Neural cell (in vitro differentiated cells): Measurements from ENCODE around the gene SLC37A2. TPM values are rescaled to one million over a fixed set of nuclear protein-coding genes. Genes with fewer than 3 reads are reported as not detected.

Source experiments
- H2AFZ ChIP-seq: fragments of 200-600, 300-800 bp; sonication (generic), shearing (Covaris generic); 2 replicates; pipeline ENCODE4 v1.6.0; 2014; ENCODE audit warnings: low read depth, mild to moderate bottlenecking, antibody characterized with exemption, low read length, moderate library complexity
- H3F3A ChIP-seq: fragments of 200-600 bp; shearing (Covaris generic); 2 replicates; pipeline ENCODE4 v1.6.1; 2016; ENCODE audit warnings: mild to moderate bottlenecking, moderate library complexity, mixed read lengths, antibody characterized with exemption, low read length; ENCODE audit not compliant: insufficient read depth, poor library complexity, severe bottlenecking
- H3K27ac ChIP-seq: fragments of 200-600, 300-800 bp; sonication (generic), shearing (Covaris generic); 2 replicates; pipeline ENCODE4 v1.5.1; 2014; ENCODE audit warnings: mild to moderate bottlenecking, low read length, moderate library complexity
- H3K27me3 ChIP-seq: fragments of 300-800, 200-600 bp; sonication (generic), shearing (Covaris generic); 2 replicates; pipeline ENCODE4 v1.6.0; 2014; ENCODE audit warnings: mild to moderate bottlenecking, low read depth, low read length, moderate library complexity; ENCODE audit not compliant: insufficient read depth
- H3K36me3 ChIP-seq: fragments of 300-800, 200-600 bp; sonication (generic), shearing (Covaris generic); 2 replicates; pipeline ENCODE4 v1.5.1; 2014; ENCODE audit warnings: mild to moderate bottlenecking, antibody characterized with exemption, low read length, moderate library complexity; ENCODE audit not compliant: insufficient read depth
- H3K4me2 ChIP-seq: fragments of 300-800, 200-600 bp; sonication (generic), shearing (Covaris generic); 2 replicates; pipeline ENCODE4 v1.6.0; 2014; ENCODE audit warnings: mild to moderate bottlenecking, low read length
- H3K4me3 ChIP-seq: fragments of 300-800, 200-600 bp; sonication (generic), shearing (Covaris generic); 2 replicates; pipeline ENCODE4 v1.5.1; 2014; ENCODE audit warnings: mild to moderate bottlenecking, low read length, moderate library complexity
- H3K79me2 ChIP-seq: fragments of 200-600 bp; shearing (Covaris generic); replicated peaks from 2 replicates; pipeline ENCODE4 v1.6.0; 2014; ENCODE audit warnings: mild to moderate bottlenecking, low read length, moderate library complexity; ENCODE audit not compliant: insufficient read depth
- H3K9ac ChIP-seq: fragments of 300-800, 200-600 bp; sonication (generic), shearing (Covaris generic); 2 replicates; pipeline ENCODE4 v1.6.1; 2016; ENCODE audit warnings: mild to moderate bottlenecking, low read length, mixed read lengths
- H3K9me2 ChIP-seq: fragments of 200-600 bp; shearing (Covaris generic); 2 replicates; pipeline ENCODE4 v1.6.1; 2016; ENCODE audit warnings: mild to moderate bottlenecking, low read length, mixed read lengths; ENCODE audit not compliant: insufficient read depth
- H3K9me3 ChIP-seq: fragments of 200-600, 300-800 bp; sonication (generic), shearing (Covaris generic); 2 replicates; pipeline ENCODE4 v1.6.1; 2016; ENCODE audit warnings: mild to moderate bottlenecking, mixed run types, low read length, moderate library complexity, mixed read lengths
- H4K20me1 ChIP-seq: fragments of 200-600 bp; shearing (Covaris generic); 2 replicates; pipeline ENCODE4 v1.6.1; 2016; ENCODE audit warnings: mild to moderate bottlenecking, mixed run types; ENCODE audit not compliant: insufficient read depth
- CTCF ChIP-seq: fragments of 450-650 bp; IDR thresholded peaks from 2 replicates; pipeline ENCODE4 v1.5.1; 2014; ENCODE audit warnings: antibody characterized with exemption, mild to moderate bottlenecking, moderate library complexity; ENCODE audit not compliant: poor library complexity, severe bottlenecking
- EP300 ChIP-seq: fragments of 450-650 bp; conservative IDR thresholded peaks from 2 replicates; pipeline ENCODE4 v1.6.1; 2014; ENCODE audit warnings: antibody characterized with exemption, mild to moderate bottlenecking, moderate library complexity; ENCODE audit not compliant: poor library complexity, severe bottlenecking
- EZH2 ChIP-seq: fragments of 200-600, 300-800 bp; shearing (Covaris generic), sonication (generic); IDR thresholded peaks from 2 replicates; pipeline ENCODE4 v1.6.1; 2014; ENCODE audit warnings: antibody characterized with exemption, low read length, borderline replicate concordance, mild to moderate bottlenecking; ENCODE audit not compliant: insufficient read depth, poor library complexity, severe bottlenecking
- MXI1 ChIP-seq: fragments of 450-650 bp; conservative IDR thresholded peaks from 2 replicates; pipeline ENCODE4 v1.6.1; 2014; ENCODE audit warnings: antibody characterized with exemption, mild to moderate bottlenecking; ENCODE audit not compliant: poor library complexity, severe bottlenecking
- POLR2AphosphoS5 ChIP-seq: IDR thresholded peaks from 2 replicates; pipeline ENCODE4 v1.6.1; 2012
- RAD21 ChIP-seq: fragments of 450-650 bp; conservative IDR thresholded peaks from 2 replicates; pipeline ENCODE4 v1.6.1; 2014; ENCODE audit warnings: antibody characterized with exemption, mild to moderate bottlenecking, moderate library complexity
- REST ChIP-seq: IDR thresholded peaks from 2 replicates; pipeline ENCODE4 v1.6.1; 2012; ENCODE audit warnings: borderline replicate concordance
- SMC3 ChIP-seq: fragments of 450-650 bp; conservative IDR thresholded peaks from 2 replicates; pipeline ENCODE4 v1.6.1; 2014; ENCODE audit warnings: antibody characterized with exemption, mild to moderate bottlenecking, moderate library complexity; ENCODE audit not compliant: poor library complexity
- TAF1 ChIP-seq: IDR thresholded peaks from 2 replicates; pipeline ENCODE4 v1.6.1; 2012; ENCODE audit warnings: low read depth
- polyA plus RNA-seq: library from polyadenylated mRNA; depleted of rRNA; stranded (reverse); fragments of >200 nt; gene quantifications from 2 replicates; pipeline ENCODE4 v1.2.3, GENCODE V29; 2014

SLC37A2 gene
- polyA plus RNA-seq, 1 donor from 2014 or later: 0.12 TPM

DNA sequence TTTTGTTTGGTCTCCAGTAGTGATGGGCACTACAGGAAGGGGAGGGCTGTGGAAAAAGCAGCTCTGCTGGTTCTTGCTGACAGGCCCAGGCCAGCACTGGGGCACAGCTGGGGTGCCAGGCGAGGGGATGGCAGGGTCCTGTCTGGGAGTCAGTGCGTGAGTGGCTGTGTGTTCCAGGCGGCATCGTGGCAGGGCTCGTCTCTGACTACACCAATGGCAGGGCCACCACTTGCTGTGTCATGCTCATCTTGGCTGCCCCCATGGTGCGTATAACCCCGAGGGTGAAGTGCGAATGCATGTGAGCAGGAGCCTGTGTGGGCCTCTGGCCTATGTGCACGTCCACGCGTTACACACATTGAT, 20.9 kb downstream of the SLC37A2 start:
- no peaks in the 10 kb centered on the region for H3K9me3 ChIP-seq
- H3F3A ChIP-seq: no peaks in the 10 kb centered on the region
- H3K27me3 ChIP-seq: no peaks in the 10 kb centered on the region
- no peak overlapping the region for H3K4me3 ChIP-seq
- H3K27ac ChIP-seq: no peak overlapping the region
- no peak overlapping the region for H2AFZ ChIP-seq
- H3K9ac ChIP-seq: no peak overlapping the region
- no peaks in the 10 kb centered on the region for H3K79me2 ChIP-seq
- no peaks in the 10 kb centered on the region for H3K9me2 ChIP-seq
- no peaks in the 10 kb centered on the region for H4K20me1 ChIP-seq
- no peak overlapping the region for H3K4me2 ChIP-seq
- H3K36me3 ChIP-seq: no peaks in the 10 kb centered on the region
- TF ChIP-seq SMC3: no peak
- TF ChIP-seq REST: no peak
- no peak for TF ChIP-seq MXI1
- TF ChIP-seq POLR2AphosphoS5: no peak
- TF ChIP-seq TAF1: no peak
- TF ChIP-seq EP300: no peak
- TF ChIP-seq CTCF: no peak
- TF ChIP-seq EZH2: no peak
- TF ChIP-seq RAD21: no peak

DNA sequence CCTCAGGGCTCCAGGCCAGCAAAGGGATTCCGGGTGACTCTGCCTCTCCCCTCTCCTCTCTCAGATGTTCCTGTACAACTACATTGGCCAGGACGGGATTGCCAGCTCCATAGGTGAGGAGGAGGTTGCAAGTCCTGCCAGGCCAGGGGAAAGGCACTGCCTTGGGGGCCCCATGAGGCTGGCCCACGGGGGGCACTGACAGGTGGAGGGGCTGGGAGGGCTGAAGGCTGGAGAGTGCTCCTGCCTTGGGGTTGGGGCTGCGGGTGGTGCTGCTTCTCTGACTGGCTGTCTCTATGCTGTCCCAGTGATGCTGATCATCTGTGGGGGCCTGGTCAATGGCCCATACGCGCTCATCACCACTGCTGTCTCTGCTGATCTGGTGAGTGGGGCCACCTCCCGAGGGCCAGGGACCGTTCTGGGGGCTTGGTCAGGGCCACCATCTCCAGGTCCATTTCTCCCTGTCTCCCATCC, 21.7 kb downstream of the SLC37A2 start:
- Histone ChIP-seq H3F3A (no peaks in the 10 kb centered on the region), H3K9ac (no peak overlapping the region), H3K4me2 (no peak overlapping the region), H3K27me3 (no peaks in the 10 kb centered on the region), H3K27ac (no peak overlapping the region), H2AFZ (no peak overlapping the region), H4K20me1 (no peaks in the 10 kb centered on the region), H3K4me3 (no peak overlapping the region), H3K36me3 (no peaks in the 10 kb centered on the region), H3K9me3 (no peaks in the 10 kb centered on the region), H3K9me2 (no peaks in the 10 kb centered on the region), H3K79me2 (no peaks in the 10 kb centered on the region)
- no peak for TF ChIP-seq MXI1
- TF ChIP-seq EZH2: no peak
- TF ChIP-seq SMC3: no peak
- no peak for TF ChIP-seq POLR2AphosphoS5
- TF ChIP-seq CTCF: no peak
- no peak for TF ChIP-seq RAD21
- no peak for TF ChIP-seq REST
- TF ChIP-seq EP300: no peak
- TF ChIP-seq TAF1: no peak
